ENCODE data around the gene TPPP2.

GRCh38 chr14:21075719-21076437, 45.9 kb downstream of the TPPP2 start:
- no peak for TF ChIP-seq MXI1 (IDR thresholded peaks at IDR 0.05; ENCODE audit: low read depth, low read length)
- no peak for TF ChIP-seq SMC3 (conservative IDR thresholded peaks at IDR 0.05; ENCODE audit: insufficient read depth, low read depth, low read length)
- TF ChIP-seq CTCF (IDR thresholded peaks at IDR 0.05 in 2 of 3, conservative IDR thresholded peaks at IDR 0.05 in 1 of 3; ENCODE audit: insufficient read depth in 2 of 3, low read depth in 1 of 3, low read length in 3 of 3): no peak
- no peak for TF ChIP-seq POLR2A (conservative IDR thresholded peaks at IDR 0.05)
- TF ChIP-seq KLF1 (tag; IDR thresholded peaks at IDR 0.05): no peak
- TF ChIP-seq, protein P1, sequence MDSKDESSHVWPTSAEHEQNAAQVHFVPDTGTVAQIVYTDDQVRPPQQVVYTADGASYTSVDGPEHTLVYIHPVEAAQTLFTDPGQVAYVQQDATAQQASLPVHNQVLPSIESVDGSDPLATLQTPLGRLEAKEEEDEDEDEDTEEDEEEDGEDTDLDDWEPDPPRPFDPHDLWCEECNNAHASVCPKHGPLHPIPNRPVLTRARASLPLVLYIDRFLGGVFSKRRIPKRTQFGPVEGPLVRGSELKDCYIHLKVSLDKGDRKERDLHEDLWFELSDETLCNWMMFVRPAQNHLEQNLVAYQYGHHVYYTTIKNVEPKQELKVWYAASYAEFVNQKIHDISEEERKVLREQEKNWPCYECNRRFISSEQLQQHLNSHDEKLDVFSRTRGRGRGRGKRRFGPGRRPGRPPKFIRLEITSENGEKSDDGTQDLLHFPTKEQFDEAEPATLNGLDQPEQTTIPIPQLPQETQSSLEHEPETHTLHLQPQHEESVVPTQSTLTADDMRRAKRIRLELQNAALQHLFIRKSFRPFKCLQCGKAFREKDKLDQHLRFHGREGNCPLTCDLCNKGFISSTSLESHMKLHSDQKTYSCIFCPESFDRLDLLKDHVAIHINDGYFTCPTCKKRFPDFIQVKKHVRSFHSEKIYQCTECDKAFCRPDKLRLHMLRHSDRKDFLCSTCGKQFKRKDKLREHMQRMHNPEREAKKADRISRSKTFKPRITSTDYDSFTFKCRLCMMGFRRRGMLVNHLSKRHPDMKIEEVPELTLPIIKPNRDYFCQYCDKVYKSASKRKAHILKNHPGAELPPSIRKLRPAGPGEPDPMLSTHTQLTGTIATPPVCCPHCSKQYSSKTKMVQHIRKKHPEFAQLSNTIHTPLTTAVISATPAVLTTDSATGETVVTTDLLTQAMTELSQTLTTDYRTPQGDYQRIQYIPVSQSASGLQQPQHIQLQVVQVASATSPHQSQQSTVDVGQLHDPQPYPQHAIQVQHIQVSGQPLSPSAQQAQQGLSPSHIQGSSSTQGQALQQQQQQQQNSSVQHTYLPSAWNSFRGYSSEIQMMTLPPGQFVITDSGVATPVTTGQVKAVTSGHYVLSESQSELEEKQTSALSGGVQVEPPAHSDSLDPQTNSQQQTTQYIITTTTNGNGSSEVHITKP (IDR thresholded peaks at IDR 0.05; ENCODE audit: partially characterized antibody): no peak

All from K562 (cell line).